HepG2 (cell line): ENCODE measurements around the gene PRKG1. TPM values are rescaled to one million over a fixed set of nuclear protein-coding genes. Genes with fewer than 3 reads are reported as not detected.

Experiments
- ADNP ChIP-seq: sonication (generic); formaldehyde crosslinking; IDR thresholded peaks from 2 replicates; pipeline ENCODE4 v1.4.0; 2020; ENCODE audit warnings: missing genetic modification reagents
- AHR ChIP-seq: IDR thresholded peaks from 2 replicates; pipeline ENCODE4 v1.6.1; 2018; ENCODE audit warnings: missing genetic modification reagents, missing compliant biosample characterization
- ASH2L ChIP-seq: fragments of 300-600, 200-600 bp; sonication (generic); IDR thresholded peaks from 2 replicates; pipeline ENCODE4 v1.7.0; 2017; ENCODE audit warnings: low read depth, mild to moderate bottlenecking, moderate library complexity, mixed read lengths, low read length; ENCODE audit not compliant: insufficient read length
- HOXA5 ChIP-seq: sonication (generic); formaldehyde crosslinking; IDR thresholded peaks from 2 replicates; pipeline ENCODE4 v1.4.0; 2020; ENCODE audit warnings: missing genetic modification reagents
- IRX3 ChIP-seq: sonication (generic); formaldehyde crosslinking; IDR thresholded peaks from 2 replicates; pipeline ENCODE4 v1.8.1; 2023; ENCODE audit warnings: mild to moderate bottlenecking, low read depth, missing genetic modification reagents, borderline replicate concordance
- MED1 ChIP-seq: sonication (generic); formaldehyde crosslinking; IDR thresholded peaks from 2 replicates; pipeline ENCODE4 v1.4.0; 2020; ENCODE audit warnings: missing genetic modification reagents
- NONO ChIP-seq, 2 experiments: fragments of 450-650 bp in 1 of 2; sonication (generic) in 1 of 2; formaldehyde crosslinking in 1 of 2; IDR thresholded peaks in 1 of 2; conservative IDR thresholded peaks in 1 of 2; 2 replicates each; pipeline versions ENCODE4 v1.6.1 to v1.8.0; 2017 to 2022; ENCODE audit warnings: mild to moderate bottlenecking in 1 of 2, missing genetic modification reagents in 1 of 2, moderate library complexity in 1 of 2
- PHB2 ChIP-seq: fragments of 450-650 bp; IDR thresholded peaks from 2 replicates; pipeline ENCODE4 v1.6.1; 2018; ENCODE audit not compliant: partially characterized antibody
- TAF15 ChIP-seq: fragments of 200-400 bp; formaldehyde crosslinking; IDR thresholded peaks from one replicate; pipeline ENCODE4 v1.6.1; 2018; ENCODE audit warnings: mild to moderate bottlenecking, low read depth, low read length; ENCODE audit not compliant: poor library complexity, severe bottlenecking
- U2AF2 ChIP-seq: fragments of 200-400 bp; formaldehyde crosslinking; IDR thresholded peaks from 2 replicates; pipeline ENCODE4 v1.6.1; 2017; ENCODE audit warnings: low read depth, mild to moderate bottlenecking, low read length
- ZNF12 ChIP-seq: sonication (generic); formaldehyde crosslinking; IDR thresholded peaks from 2 replicates; pipeline ENCODE4 v1.5.0; 2020; ENCODE audit warnings: missing genetic modification reagents
- ZNF251 ChIP-seq: sonication (generic); formaldehyde crosslinking; IDR thresholded peaks from 2 replicates; pipeline ENCODE4 v1.9.0; 2021; ENCODE audit warnings: mild to moderate bottlenecking, missing genetic modification reagents
- ZNF317 ChIP-seq: sonication (generic); formaldehyde crosslinking; IDR thresholded peaks from 2 replicates; pipeline ENCODE4 v1.5.0; 2020; ENCODE audit warnings: mild to moderate bottlenecking, missing genetic modification reagents
- ZNF33B ChIP-seq: sonication (generic); formaldehyde crosslinking; IDR thresholded peaks from 2 replicates; pipeline ENCODE4 v1.5.1; 2020; ENCODE audit warnings: mild to moderate bottlenecking, missing genetic modification reagents
- ZNF350 ChIP-seq: sonication (generic); formaldehyde crosslinking; IDR thresholded peaks from 2 replicates; pipeline ENCODE4 v1.4.0; 2020; ENCODE audit warnings: mild to moderate bottlenecking, low read depth, missing genetic modification reagents, borderline replicate concordance
- ZNF468 ChIP-seq: sonication (generic); formaldehyde crosslinking; IDR thresholded peaks from 2 replicates; pipeline ENCODE4 v1.8.0; 2022; ENCODE audit warnings: mild to moderate bottlenecking, moderate library complexity, missing genetic modification reagents
- ZNF605 ChIP-seq: sonication (generic); formaldehyde crosslinking; IDR thresholded peaks from 2 replicates; pipeline ENCODE4 v1.8.0; 2022; ENCODE audit warnings: mild to moderate bottlenecking, missing genetic modification reagents
- ZNF644 ChIP-seq: IDR thresholded peaks from 2 replicates; pipeline ENCODE4 v1.6.1; 2016; ENCODE audit warnings: low read depth
- ZNF660 ChIP-seq: sonication (generic); formaldehyde crosslinking; IDR thresholded peaks from 2 replicates; pipeline ENCODE4 v1.5.1; 2020; ENCODE audit warnings: mild to moderate bottlenecking, low read depth, missing genetic modification reagents, borderline replicate concordance
- ZNF775 ChIP-seq: sonication (generic); formaldehyde crosslinking; IDR thresholded peaks from 2 replicates; pipeline ENCODE4 v1.4.0; 2020; ENCODE audit warnings: missing genetic modification reagents, mild to moderate bottlenecking, moderate library complexity, borderline replicate concordance
- ZSCAN22 ChIP-seq: sonication (generic); formaldehyde crosslinking; IDR thresholded peaks from 2 replicates; pipeline ENCODE4 v1.4.0; 2020; ENCODE audit warnings: mild to moderate bottlenecking, missing genetic modification reagents
- polyA plus RNA-seq, 8 experiments: library from polyadenylated mRNA; depleted of rRNA in 3 of 8; stranded (reverse) in 7 of 8; unstranded in 1 of 8; fragments of >200 nt; fragmentation: Illumina TruSeq in 4 of 8; extraction: Trizol in 4 of 8; gene quantifications; 2 replicates each; pipeline versions ENCODE4 v1.2.1 to v1.2.3, GENCODE V29; 2011 to 2016; ENCODE audit warnings: low read depth in 4 of 8, missing spikeins in 1 of 8, mixed read lengths in 1 of 8; ENCODE audit not compliant: insufficient read depth in 1 of 8
- total RNA-seq, 5 experiments: library from RNA; depleted of rRNA; stranded (reverse); fragments of >200 nt; fragmentation: Illumina TruSeq; extraction: Trizol; gene quantifications; 2 replicates each; pipeline ENCODE4 v1.2.3, GENCODE V29; 2016; ENCODE audit warnings: low read depth in 1 of 5
- TF ChIP-seq, protein P1 (sequence below): sonication (generic); formaldehyde crosslinking; IDR thresholded peaks from 2 replicates; pipeline ENCODE4 v1.8.1; 2023; ENCODE audit warnings: missing genetic modification reagents, inconsistent platforms, borderline replicate concordance
- TF ChIP-seq, protein P2 (sequence below): sonication (generic); formaldehyde crosslinking; IDR thresholded peaks from 2 replicates; pipeline ENCODE4 v1.4.0; 2020; ENCODE audit warnings: missing genetic modification reagents, borderline replicate concordance
- TF ChIP-seq, protein P3 (sequence below): sonication (generic); formaldehyde crosslinking; IDR thresholded peaks from 2 replicates; pipeline ENCODE4 v1.5.0; 2020; ENCODE audit warnings: mild to moderate bottlenecking, low read depth, missing genetic modification reagents, borderline replicate concordance
- TF ChIP-seq, protein P4 (sequence below): sonication (generic); formaldehyde crosslinking; IDR thresholded peaks from 2 replicates; pipeline ENCODE4 v1.4.0; 2020; ENCODE audit warnings: missing genetic modification reagents

Gene PRKG1
- total and polyA plus RNA-seq, 2 of the 13 experiments (the other 11 are each of a cell fraction or from before 2014, with no cell fraction given), result 0.01 TPM; not detected in 1

DNA sequence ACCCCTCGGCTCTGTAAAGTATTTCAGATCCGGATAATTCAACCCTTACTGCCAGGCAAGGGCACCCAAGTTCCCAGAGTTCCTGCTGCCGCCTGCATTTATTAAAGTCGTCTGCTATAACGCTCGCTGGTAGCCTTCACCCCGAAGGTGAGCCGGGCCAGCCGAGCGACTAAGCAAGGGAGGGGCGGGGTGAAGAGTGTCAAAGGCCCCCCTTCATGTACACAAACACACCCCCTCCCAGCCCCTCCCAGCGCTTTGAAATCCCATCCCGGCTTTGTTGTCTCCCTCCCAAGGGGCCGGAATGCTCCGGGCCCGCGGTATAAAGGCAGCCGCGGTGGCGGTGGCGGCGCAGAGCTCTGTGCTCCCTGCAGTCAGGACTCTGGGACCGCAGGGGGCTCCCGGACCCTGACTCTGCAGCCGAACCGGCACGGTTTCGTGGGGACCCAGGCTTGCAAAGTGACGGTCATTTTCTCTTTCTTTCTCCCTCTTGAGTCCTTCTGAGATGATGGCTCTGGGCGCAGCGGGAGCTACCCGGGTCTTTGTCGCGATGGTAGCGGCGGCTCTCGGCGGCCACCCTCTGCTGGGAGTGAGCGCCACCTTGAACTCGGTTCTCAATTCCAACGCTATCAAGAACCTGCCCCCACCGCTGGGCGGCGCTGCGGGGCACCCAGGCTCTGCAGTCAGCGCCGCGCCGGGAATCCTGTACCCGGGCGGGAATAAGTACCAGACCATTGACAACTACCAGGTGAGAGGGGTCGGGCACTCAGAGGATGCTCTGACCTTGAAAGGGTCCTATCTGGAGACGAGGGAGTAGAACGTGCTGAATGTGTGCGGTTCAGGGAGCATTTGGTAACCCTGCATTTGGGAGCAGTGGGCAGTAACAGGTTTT is 1239.9 kb downstream of the PRKG1 start, which contains the start of gene DKK1 (continued):
- TF ChIP-seq, protein P1, sequence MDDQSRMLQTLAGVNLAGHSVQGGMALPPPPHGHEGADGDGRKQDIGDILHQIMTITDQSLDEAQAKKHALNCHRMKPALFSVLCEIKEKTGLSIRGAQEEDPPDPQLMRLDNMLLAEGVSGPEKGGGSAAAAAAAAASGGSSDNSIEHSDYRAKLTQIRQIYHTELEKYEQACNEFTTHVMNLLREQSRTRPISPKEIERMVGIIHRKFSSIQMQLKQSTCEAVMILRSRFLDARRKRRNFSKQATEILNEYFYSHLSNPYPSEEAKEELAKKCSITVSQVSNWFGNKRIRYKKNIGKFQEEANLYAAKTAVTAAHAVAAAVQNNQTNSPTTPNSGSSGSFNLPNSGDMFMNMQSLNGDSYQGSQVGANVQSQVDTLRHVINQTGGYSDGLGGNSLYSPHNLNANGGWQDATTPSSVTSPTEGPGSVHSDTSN (CRISPR knock-in tag), result no peak
- TF ChIP-seq ADNP (CRISPR knock-in tag) (peak; percentile 86; the same call in 1 of the 2 replicates), AHR (CRISPR knock-in tag) (no peak), ZNF317 (CRISPR knock-in tag) (no peak), ZNF775 (CRISPR knock-in tag) (no peak), ZNF33B (CRISPR knock-in tag) (no peak; the same call in 1 of the 2 replicates), TAF15 (peak; percentile 37), ZNF605 (CRISPR knock-in tag) (no peak), ZNF350 (CRISPR knock-in tag) (peak; percentile 76), MED1 (peak; percentile 64), ZNF644 (CRISPR knock-in tag) (no peak; the same call in 1 of the 2 replicates), ZNF12 (CRISPR knock-in tag) (0 out of 2 replicates have a peak, but pooled peaks have one; percentile 7), ZNF251 (CRISPR knock-in tag) (no peak), ASH2L (peak; percentile 6), ZSCAN22 (peak; percentile 21; the same call in 1 of the 2 replicates), ZNF468 (CRISPR knock-in tag) (no peak), HOXA5 (peak; percentile 60; the same call in 1 of the 2 replicates), U2AF2 (no peak), PHB2 (no peak), ZNF660 (CRISPR knock-in tag) (no peak), NONO (IDR thresholded peaks at IDR 0.05) (no peak), NONO (CRISPR knock-in tag; conservative IDR thresholded peaks at IDR 0.05) (peak; percentile 80), IRX3 (CRISPR knock-in tag) (no peak)
- TF ChIP-seq, protein P2, sequence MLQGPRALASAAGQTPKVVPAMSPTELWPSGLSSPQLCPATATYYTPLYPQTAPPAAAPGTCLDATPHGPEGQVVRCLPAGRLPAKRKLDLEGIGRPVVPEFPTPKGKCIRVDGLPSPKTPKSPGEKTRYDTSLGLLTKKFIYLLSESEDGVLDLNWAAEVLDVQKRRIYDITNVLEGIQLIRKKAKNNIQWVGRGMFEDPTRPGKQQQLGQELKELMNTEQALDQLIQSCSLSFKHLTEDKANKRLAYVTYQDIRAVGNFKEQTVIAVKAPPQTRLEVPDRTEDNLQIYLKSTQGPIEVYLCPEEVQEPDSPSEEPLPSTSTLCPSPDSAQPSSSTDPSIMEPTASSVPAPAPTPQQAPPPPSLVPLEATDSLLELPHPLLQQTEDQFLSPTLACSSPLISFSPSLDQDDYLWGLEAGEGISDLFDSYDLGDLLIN (CRISPR knock-in tag), result no peak
- TF ChIP-seq, protein P3, sequence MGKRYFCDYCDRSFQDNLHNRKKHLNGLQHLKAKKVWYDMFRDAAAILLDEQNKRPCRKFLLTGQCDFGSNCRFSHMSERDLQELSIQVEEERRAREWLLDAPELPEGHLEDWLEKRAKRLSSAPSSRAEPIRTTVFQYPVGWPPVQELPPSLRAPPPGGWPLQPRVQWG (CRISPR knock-in tag), result no peak
- TF ChIP-seq, protein P4, sequence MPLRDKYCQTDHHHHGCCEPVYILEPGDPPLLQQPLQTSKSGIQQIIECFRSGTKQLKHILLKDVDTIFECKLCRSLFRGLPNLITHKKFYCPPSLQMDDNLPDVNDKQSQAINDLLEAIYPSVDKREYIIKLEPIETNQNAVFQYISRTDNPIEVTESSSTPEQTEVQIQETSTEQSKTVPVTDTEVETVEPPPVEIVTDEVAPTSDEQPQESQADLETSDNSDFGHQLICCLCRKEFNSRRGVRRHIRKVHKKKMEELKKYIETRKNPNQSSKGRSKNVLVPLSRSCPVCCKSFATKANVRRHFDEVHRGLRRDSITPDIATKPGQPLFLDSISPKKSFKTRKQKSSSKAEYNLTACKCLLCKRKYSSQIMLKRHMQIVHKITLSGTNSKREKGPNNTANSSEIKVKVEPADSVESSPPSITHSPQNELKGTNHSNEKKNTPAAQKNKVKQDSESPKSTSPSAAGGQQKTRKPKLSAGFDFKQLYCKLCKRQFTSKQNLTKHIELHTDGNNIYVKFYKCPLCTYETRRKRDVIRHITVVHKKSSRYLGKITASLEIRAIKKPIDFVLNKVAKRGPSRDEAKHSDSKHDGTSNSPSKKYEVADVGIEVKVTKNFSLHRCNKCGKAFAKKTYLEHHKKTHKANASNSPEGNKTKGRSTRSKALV (CRISPR knock-in tag), result peak; percentile 88; the same call in 1 of the 2 replicates
